Panc1 (cell line): Measurements from ENCODE around the gene DCUN1D3. TPM values are rescaled to one million over a fixed set of nuclear protein-coding genes. Genes with fewer than 3 reads are reported as not detected.

Source experiments
- ATAC-seq: fragments of 200-7000 bp; cut with Tn5 transposase; 2 replicates; pipeline ENCODE4 v1.9.1; 2020; ENCODE audit warnings: mild to moderate bottlenecking, moderate library complexity
- BruUV-seq: library from RNA; stranded (reverse); fragments of 400-500 nt; replicated peaks from 2 replicates; lab custom pipeline; 2021; lab: Mats Ljungman, UMichigan
- CTCF ChIA-PET: fragments of 300-600 bp; sonication (Branson Sonifier 250); formaldehyde crosslinking; loops from one replicate; lab custom pipeline; 2022; ENCODE audit warnings: antibody characterized with exemption; lab: Charles Lee
- POLR2A ChIA-PET: fragments of 300-600 bp; sonication (Branson Sonifier 250); formaldehyde crosslinking; loops from one replicate; lab custom pipeline; 2022; ENCODE audit warnings: antibody characterized with exemption; lab: Charles Lee
- DNase-seq: peaks from one replicate; pipeline ENCODE4 v3.0.0-alpha.2; 2010; ENCODE audit warnings: low read depth, low spot score
- H3K27ac ChIP-seq: 2 replicates; pipeline ENCODE4 v1.5.1; 2011; ENCODE audit warnings: mild to moderate bottlenecking, low read length, inconsistent platforms
- H3K27me3 ChIP-seq: fragments of 200-500 bp; sonication (Bioruptor generic); 2 replicates; pipeline ENCODE4 v1.6.0; 2014; ENCODE audit warnings: low read length, inconsistent platforms; ENCODE audit not compliant: control insufficient read depth, insufficient read depth
- H3K36me3 ChIP-seq: fragments of 200-500 bp; sonication (Bioruptor generic); 2 replicates; pipeline ENCODE4 v1.5.1; 2014; ENCODE audit warnings: inconsistent platforms, mild to moderate bottlenecking, low read length, moderate library complexity; ENCODE audit not compliant: control insufficient read depth, insufficient read depth
- H3K4me1 ChIP-seq: 2 replicates; pipeline ENCODE4 v1.5.1; 2011; ENCODE audit warnings: inconsistent platforms, mild to moderate bottlenecking, low read length, moderate library complexity; ENCODE audit not compliant: control insufficient read depth, insufficient read depth
- H3K4me3 ChIP-seq, 2 experiments: 2 replicates each; pipeline ENCODE4 v1.5.1; 2011 to 2012; ENCODE audit warnings: low read depth in 2 of 2, low read length in 2 of 2, mild to moderate bottlenecking in 2 of 2, inconsistent platforms in 1 of 2, moderate library complexity in 1 of 2
- H3K9me3 ChIP-seq: fragments of 200-500 bp; sonication (Bioruptor generic); 2 replicates; pipeline ENCODE4 v1.5.1; 2014; ENCODE audit warnings: low read depth, mild to moderate bottlenecking, inconsistent platforms, low read length, moderate library complexity; ENCODE audit not compliant: control insufficient read depth, insufficient read depth
- POLR2AphosphoS5 ChIP-seq: IDR thresholded peaks from 2 replicates; pipeline ENCODE4 v1.6.1; 2012; ENCODE audit warnings: mild to moderate bottlenecking, low read depth, low read length, moderate library complexity
- SIN3A ChIP-seq: IDR thresholded peaks from 2 replicates; pipeline ENCODE4 v1.6.1; 2012; ENCODE audit warnings: low read depth, mild to moderate bottlenecking, low read length, moderate library complexity, borderline replicate concordance; ENCODE audit not compliant: insufficient read depth
- TCF7L2 ChIP-seq: IDR thresholded peaks from 2 replicates; pipeline ENCODE4 v1.6.1; 2011; ENCODE audit warnings: mild to moderate bottlenecking, low read depth, low read length, inconsistent platforms
- in situ Hi-C: cut with HindIII; loops from 2 replicates; pipeline ENCODE4 v1.10.0; 2016; ENCODE audit warnings: low sequenced_read_pairs, low pct_unique_long_range_greater_than_20kb
- intact Hi-C: fragments of 100-400 bp; cut with micrococcal nuclease; formaldehyde crosslinking; loops from one replicate; pipeline ENCODE4 v1.10.0; 2022; ENCODE audit not compliant: unreplicated experiment
- total RNA-seq: library from RNA; stranded (reverse); gene quantifications from one replicate; pipeline ENCODE4 v1.2.1, GENCODE V29; 2021; ENCODE audit not compliant: unreplicated experiment
- TF ChIP-seq, protein P1 (sequence below), 2 experiments: IDR thresholded peaks; 2 replicates each; pipeline ENCODE4 v1.6.1; 2011 to 2012; ENCODE audit warnings: low read depth in 2 of 2, control low read depth in 1 of 2, low read length in 1 of 2, mild to moderate bottlenecking in 1 of 2, moderate library complexity in 1 of 2; ENCODE audit not compliant: insufficient read depth in 1 of 2
- TF ChIP-seq, protein P2 (sequence below): fragments of 450-650 bp; IDR thresholded peaks from 2 replicates; pipeline ENCODE4 v1.5.1; 2017; ENCODE audit warnings: mild to moderate bottlenecking

Gene DCUN1D3
- total RNA-seq, 1 experiment from 2014 or later: 23.5 TPM

DNA sequence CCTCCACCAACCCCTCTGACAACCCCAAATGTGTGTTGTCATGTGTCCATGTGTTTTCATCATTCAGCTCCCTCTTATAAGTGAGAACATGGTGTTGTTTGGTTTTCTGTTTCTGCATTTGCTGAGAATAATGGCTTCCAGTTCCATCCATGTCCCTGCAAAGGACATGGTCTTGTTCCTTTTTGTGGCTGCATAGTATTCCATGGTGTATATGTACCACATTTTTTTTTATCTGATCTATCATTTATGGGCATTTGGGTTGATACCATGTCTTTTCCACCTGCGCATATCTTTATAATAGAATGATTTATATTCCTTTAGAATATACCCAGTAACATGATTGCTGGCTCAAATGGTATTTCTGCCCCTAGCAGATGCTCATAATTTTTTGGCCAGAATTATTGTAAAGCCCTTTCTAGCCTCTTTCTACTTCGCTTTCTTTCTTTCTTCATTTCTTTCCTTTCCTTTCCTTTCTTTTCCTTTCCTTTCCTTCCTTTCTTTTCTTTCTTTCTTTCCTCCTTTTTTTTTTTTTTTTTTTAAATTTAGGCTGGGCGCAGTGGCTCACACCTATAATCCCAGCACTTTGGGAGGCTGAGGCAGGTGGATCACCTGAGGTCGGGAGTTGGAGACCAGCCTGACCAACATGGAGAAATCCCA, 81.1 kb downstream of the DCUN1D3 start:
- Histone ChIP-seq H3K27me3 (no peaks in the 10 kb centered on the region), H3K4me1 (no peaks in the 10 kb centered on the region), H3K27ac (no peak overlapping the region), H3K36me3 (peaks cover 13% of the 10 kb centered on the region), H3K9me3 (no peaks in the 10 kb centered on the region), H3K4me3 (no peak overlapping the region)
- TF ChIP-seq, protein P1, sequence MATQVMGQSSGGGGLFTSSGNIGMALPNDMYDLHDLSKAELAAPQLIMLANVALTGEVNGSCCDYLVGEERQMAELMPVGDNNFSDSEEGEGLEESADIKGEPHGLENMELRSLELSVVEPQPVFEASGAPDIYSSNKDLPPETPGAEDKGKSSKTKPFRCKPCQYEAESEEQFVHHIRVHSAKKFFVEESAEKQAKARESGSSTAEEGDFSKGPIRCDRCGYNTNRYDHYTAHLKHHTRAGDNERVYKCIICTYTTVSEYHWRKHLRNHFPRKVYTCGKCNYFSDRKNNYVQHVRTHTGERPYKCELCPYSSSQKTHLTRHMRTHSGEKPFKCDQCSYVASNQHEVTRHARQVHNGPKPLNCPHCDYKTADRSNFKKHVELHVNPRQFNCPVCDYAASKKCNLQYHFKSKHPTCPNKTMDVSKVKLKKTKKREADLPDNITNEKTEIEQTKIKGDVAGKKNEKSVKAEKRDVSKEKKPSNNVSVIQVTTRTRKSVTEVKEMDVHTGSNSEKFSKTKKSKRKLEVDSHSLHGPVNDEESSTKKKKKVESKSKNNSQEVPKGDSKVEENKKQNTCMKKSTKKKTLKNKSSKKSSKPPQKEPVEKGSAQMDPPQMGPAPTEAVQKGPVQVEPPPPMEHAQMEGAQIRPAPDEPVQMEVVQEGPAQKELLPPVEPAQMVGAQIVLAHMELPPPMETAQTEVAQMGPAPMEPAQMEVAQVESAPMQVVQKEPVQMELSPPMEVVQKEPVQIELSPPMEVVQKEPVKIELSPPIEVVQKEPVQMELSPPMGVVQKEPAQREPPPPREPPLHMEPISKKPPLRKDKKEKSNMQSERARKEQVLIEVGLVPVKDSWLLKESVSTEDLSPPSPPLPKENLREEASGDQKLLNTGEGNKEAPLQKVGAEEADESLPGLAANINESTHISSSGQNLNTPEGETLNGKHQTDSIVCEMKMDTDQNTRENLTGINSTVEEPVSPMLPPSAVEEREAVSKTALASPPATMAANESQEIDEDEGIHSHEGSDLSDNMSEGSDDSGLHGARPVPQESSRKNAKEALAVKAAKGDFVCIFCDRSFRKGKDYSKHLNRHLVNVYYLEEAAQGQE (IDR thresholded peaks at IDR 0.05; ENCODE audit: insufficient read depth in 1 of 2, low read depth in 2 of 2, low read length in 1 of 2): no peak
- no peak for TF ChIP-seq POLR2AphosphoS5
- TF ChIP-seq, protein P2, sequence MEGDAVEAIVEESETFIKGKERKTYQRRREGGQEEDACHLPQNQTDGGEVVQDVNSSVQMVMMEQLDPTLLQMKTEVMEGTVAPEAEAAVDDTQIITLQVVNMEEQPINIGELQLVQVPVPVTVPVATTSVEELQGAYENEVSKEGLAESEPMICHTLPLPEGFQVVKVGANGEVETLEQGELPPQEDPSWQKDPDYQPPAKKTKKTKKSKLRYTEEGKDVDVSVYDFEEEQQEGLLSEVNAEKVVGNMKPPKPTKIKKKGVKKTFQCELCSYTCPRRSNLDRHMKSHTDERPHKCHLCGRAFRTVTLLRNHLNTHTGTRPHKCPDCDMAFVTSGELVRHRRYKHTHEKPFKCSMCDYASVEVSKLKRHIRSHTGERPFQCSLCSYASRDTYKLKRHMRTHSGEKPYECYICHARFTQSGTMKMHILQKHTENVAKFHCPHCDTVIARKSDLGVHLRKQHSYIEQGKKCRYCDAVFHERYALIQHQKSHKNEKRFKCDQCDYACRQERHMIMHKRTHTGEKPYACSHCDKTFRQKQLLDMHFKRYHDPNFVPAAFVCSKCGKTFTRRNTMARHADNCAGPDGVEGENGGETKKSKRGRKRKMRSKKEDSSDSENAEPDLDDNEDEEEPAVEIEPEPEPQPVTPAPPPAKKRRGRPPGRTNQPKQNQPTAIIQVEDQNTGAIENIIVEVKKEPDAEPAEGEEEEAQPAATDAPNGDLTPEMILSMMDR: no peak
- no peak for TF ChIP-seq SIN3A
- intact Hi-C loops: no loop called here
- BruUV-seq: no TSS peak
- no peak for ATAC-seq
- in situ Hi-C loops: no loop called here
- DNase-seq: no peak
- ChIA-PET POLR2A (no interaction called here), CTCF (no interaction called here)

DNA sequence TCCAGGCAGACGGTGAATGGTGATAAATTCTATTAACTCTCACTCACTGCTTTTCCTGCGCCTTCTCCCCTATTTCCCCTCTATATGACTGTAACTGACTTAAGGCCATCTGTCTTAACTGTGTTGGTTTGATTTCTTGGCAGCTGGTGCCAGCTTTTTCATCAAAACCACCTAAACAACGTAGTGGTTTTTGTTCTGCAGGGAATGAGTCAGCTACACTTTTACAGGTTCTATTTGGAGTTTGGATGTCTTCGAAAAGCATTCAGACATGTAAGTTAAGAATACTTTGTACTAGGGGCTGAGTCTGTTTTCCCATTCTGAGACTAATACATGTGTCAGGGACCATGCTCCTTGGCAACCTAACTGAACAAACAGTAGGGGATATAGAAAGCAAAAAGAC, 85.4 kb downstream of the DCUN1D3 start:
- TF ChIP-seq SIN3A (no peak), TCF7L2 (no peak), POLR2AphosphoS5 (no peak)
- TF ChIP-seq, protein P1 (IDR thresholded peaks at IDR 0.05; ENCODE audit: insufficient read depth in 1 of 2, low read depth in 2 of 2, low read length in 1 of 2): no peak
- TF ChIP-seq, protein P2: no peak
- no peaks in the 10 kb centered on the region for H3K4me1 ChIP-seq
- no peak overlapping the region for H3K4me3 ChIP-seq
- DNase-seq: no peak
- intact Hi-C loops: no loop called here
- CTCF ChIA-PET: no interaction called here
- BruUV-seq: no TSS peak
- H3K9me3 ChIP-seq: no peaks in the 10 kb centered on the region
- no peak for ATAC-seq
- in situ Hi-C loops: no loop called here
- H3K27me3 ChIP-seq: no peaks in the 10 kb centered on the region
- no peak overlapping the region for H3K27ac ChIP-seq
- peaks cover 8% of the 10 kb centered on the region for H3K36me3 ChIP-seq
- POLR2A ChIA-PET: no interaction called here
